ENCODE results near the gene ANKS1B.

ANKS1B gene

DNA sequence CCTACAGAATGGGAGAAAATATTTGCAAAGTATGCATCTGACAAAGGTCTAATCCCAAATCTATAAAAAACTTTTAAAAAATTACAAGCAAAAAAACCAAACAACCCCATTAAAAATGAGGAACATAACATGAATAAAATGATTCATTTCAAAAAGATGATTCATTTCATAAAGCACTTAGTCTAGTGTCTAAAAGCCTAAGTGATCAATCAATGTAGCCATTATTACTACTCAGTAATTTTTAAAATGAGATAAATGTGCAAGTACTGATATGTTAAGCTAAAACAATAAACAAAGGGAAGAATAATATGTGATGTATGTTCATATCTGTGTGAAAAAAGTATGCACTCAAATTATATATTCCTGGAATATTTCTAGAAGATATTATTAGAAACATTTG, 456.3 kb downstream of the ANKS1B start (continued):
- TF ChIP-seq, protein P1, sequence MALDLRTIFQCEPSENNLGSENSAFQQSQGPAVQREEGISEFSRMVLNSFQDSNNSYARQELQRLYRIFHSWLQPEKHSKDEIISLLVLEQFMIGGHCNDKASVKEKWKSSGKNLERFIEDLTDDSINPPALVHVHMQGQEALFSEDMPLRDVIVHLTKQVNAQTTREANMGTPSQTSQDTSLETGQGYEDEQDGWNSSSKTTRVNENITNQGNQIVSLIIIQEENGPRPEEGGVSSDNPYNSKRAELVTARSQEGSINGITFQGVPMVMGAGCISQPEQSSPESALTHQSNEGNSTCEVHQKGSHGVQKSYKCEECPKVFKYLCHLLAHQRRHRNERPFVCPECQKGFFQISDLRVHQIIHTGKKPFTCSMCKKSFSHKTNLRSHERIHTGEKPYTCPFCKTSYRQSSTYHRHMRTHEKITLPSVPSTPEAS (tag by site-specific recombination; IDR thresholded peaks at IDR 0.05), result no peak
- TF ChIP-seq, protein P2, sequence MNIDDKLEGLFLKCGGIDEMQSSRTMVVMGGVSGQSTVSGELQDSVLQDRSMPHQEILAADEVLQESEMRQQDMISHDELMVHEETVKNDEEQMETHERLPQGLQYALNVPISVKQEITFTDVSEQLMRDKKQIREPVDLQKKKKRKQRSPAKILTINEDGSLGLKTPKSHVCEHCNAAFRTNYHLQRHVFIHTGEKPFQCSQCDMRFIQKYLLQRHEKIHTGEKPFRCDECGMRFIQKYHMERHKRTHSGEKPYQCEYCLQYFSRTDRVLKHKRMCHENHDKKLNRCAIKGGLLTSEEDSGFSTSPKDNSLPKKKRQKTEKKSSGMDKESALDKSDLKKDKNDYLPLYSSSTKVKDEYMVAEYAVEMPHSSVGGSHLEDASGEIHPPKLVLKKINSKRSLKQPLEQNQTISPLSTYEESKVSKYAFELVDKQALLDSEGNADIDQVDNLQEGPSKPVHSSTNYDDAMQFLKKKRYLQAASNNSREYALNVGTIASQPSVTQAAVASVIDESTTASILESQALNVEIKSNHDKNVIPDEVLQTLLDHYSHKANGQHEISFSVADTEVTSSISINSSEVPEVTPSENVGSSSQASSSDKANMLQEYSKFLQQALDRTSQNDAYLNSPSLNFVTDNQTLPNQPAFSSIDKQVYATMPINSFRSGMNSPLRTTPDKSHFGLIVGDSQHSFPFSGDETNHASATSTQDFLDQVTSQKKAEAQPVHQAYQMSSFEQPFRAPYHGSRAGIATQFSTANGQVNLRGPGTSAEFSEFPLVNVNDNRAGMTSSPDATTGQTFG (tag by site-specific recombination; IDR thresholded peaks at IDR 0.05; ENCODE audit: borderline replicate concordance), result no peak
- no peak for TF ChIP-seq SCRT1 (tag by site-specific recombination; IDR thresholded peaks at IDR 0.05; ENCODE audit: borderline replicate concordance)
- no peak for TF ChIP-seq ZNF423 (tag by site-specific recombination; IDR thresholded peaks at IDR 0.05)

DNA sequence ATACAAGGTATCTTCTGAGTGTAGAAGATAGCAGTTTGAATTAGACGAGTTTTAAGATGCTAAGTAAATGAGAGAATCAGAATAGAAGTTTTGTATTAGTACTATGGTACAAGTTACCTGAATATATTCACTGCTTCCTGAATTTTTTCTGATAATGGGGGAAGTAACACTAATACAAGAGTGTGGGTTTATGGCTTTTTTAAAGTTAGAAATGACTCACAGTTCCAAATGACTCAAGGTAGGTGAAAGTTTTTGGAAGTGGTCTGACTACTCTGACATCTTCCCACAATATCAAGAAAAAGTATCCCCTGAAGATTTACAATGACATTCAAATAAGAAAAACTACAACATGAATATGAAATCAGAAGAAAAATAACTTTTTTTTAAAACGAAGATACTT, 460.9 kb downstream of the ANKS1B start:
- CTCF ChIA-PET, result no interaction called here
- POLR2A ChIA-PET, result no interaction called here
- Histone ChIP-seq H3K9me3 (ENCODE audit: control insufficient read depth, insufficient read depth, low read depth, low read length) (no peaks in the 10 kb centered on the region), H3K4me1 (ENCODE audit: control insufficient read depth, insufficient read depth, low read length) (no peaks in the 10 kb centered on the region), H3K27ac (ENCODE audit: extremely low read depth, low read depth, low read length) (no peak overlapping the region), H3K4me3 (ENCODE audit: low read depth, low read length) (no peak overlapping the region), H3K36me3 (ENCODE audit: control insufficient read depth in 2 of 2, insufficient read depth in 1 of 2, low read length in 2 of 2) (no peaks in the 10 kb centered on the region)
- TF ChIP-seq, protein P3, sequence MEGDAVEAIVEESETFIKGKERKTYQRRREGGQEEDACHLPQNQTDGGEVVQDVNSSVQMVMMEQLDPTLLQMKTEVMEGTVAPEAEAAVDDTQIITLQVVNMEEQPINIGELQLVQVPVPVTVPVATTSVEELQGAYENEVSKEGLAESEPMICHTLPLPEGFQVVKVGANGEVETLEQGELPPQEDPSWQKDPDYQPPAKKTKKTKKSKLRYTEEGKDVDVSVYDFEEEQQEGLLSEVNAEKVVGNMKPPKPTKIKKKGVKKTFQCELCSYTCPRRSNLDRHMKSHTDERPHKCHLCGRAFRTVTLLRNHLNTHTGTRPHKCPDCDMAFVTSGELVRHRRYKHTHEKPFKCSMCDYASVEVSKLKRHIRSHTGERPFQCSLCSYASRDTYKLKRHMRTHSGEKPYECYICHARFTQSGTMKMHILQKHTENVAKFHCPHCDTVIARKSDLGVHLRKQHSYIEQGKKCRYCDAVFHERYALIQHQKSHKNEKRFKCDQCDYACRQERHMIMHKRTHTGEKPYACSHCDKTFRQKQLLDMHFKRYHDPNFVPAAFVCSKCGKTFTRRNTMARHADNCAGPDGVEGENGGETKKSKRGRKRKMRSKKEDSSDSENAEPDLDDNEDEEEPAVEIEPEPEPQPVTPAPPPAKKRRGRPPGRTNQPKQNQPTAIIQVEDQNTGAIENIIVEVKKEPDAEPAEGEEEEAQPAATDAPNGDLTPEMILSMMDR (tag by site-specific recombination; IDR thresholded peaks at IDR 0.05), result no peak
- TF ChIP-seq ZNF776 (tag by site-specific recombination; IDR thresholded peaks at IDR 0.05; ENCODE audit: borderline replicate concordance) (no peak), KLF10 (tag by site-specific recombination; IDR thresholded peaks at IDR 0.05) (no peak), ZNF292 (tag by site-specific recombination; IDR thresholded peaks at IDR 0.05; ENCODE audit: borderline replicate concordance, low read depth) (no peak), ZNF777 (tag by site-specific recombination; IDR thresholded peaks at IDR 0.05; ENCODE audit: borderline replicate concordance) (no peak), HOXD13 (CRISPR knock-in tag; IDR thresholded peaks at IDR 0.05; ENCODE audit: borderline replicate concordance) (no peak), ZNF146 (tag by site-specific recombination; IDR thresholded peaks at IDR 0.05) (no peak), ZNF529 (tag by site-specific recombination; IDR thresholded peaks at IDR 0.05; ENCODE audit: insufficient replicate concordance) (no peak), ZNF311 (tag by site-specific recombination; IDR thresholded peaks at IDR 0.05; ENCODE audit: borderline replicate concordance) (no peak), ZNF223 (tag by site-specific recombination; IDR thresholded peaks at IDR 0.05) (no peak), ZNF112 (tag by site-specific recombination; IDR thresholded peaks at IDR 0.05) (no peak), ZNF623 (tag by site-specific recombination; IDR thresholded peaks at IDR 0.05) (no peak), YY1 (tag by site-specific recombination; IDR thresholded peaks at IDR 0.05) (no peak), ZSCAN16 (tag by site-specific recombination; IDR thresholded peaks at IDR 0.05) (no peak), ZNF530 (tag by site-specific recombination; IDR thresholded peaks at IDR 0.05; ENCODE audit: low read depth) (no peak), KLF9 (tag by site-specific recombination; IDR thresholded peaks at IDR 0.05; ENCODE audit: low read depth) (no peak), ZNF510 (tag by site-specific recombination; IDR thresholded peaks at IDR 0.05; ENCODE audit: insufficient replicate concordance) (no peak)
- TF ChIP-seq, protein P4, sequence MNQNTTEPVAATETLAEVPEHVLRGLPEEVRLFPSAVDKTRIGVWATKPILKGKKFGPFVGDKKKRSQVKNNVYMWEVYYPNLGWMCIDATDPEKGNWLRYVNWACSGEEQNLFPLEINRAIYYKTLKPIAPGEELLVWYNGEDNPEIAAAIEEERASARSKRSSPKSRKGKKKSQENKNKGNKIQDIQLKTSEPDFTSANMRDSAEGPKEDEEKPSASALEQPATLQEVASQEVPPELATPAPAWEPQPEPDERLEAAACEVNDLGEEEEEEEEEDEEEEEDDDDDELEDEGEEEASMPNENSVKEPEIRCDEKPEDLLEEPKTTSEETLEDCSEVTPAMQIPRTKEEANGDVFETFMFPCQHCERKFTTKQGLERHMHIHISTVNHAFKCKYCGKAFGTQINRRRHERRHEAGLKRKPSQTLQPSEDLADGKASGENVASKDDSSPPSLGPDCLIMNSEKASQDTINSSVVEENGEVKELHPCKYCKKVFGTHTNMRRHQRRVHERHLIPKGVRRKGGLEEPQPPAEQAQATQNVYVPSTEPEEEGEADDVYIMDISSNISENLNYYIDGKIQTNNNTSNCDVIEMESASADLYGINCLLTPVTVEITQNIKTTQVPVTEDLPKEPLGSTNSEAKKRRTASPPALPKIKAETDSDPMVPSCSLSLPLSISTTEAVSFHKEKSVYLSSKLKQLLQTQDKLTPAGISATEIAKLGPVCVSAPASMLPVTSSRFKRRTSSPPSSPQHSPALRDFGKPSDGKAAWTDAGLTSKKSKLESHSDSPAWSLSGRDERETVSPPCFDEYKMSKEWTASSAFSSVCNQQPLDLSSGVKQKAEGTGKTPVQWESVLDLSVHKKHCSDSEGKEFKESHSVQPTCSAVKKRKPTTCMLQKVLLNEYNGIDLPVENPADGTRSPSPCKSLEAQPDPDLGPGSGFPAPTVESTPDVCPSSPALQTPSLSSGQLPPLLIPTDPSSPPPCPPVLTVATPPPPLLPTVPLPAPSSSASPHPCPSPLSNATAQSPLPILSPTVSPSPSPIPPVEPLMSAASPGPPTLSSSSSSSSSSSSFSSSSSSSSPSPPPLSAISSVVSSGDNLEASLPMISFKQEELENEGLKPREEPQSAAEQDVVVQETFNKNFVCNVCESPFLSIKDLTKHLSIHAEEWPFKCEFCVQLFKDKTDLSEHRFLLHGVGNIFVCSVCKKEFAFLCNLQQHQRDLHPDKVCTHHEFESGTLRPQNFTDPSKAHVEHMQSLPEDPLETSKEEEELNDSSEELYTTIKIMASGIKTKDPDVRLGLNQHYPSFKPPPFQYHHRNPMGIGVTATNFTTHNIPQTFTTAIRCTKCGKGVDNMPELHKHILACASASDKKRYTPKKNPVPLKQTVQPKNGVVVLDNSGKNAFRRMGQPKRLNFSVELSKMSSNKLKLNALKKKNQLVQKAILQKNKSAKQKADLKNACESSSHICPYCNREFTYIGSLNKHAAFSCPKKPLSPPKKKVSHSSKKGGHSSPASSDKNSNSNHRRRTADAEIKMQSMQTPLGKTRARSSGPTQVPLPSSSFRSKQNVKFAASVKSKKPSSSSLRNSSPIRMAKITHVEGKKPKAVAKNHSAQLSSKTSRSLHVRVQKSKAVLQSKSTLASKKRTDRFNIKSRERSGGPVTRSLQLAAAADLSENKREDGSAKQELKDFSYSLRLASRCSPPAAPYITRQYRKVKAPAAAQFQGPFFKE (tag by site-specific recombination; IDR thresholded peaks at IDR 0.05; ENCODE audit: borderline replicate concordance), result no peak
- TF ChIP-seq, protein P5, sequence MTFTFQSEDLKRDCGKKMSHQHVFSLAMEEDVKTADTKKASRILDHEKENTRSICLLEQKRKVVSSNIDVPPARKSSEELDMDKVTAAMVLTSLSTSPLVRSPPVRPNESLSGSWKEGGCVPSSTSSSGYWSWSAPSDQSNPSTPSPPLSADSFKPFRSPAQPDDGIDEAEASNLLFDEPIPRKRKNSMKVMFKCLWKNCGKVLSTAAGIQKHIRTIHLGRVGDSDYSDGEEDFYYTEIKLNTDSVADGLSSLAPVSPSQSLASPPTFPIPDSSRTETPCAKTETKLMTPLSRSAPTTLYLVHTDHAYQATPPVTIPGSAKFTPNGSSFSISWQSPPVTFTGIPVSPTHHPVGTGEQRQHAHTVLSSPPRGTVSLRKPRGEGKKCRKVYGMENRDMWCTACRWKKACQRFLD (tag by site-specific recombination; IDR thresholded peaks at IDR 0.05), result no peak

All from HEK293 (cell line).